ENCODE results near the gene HECTD4. TPM values are rescaled to one million over a fixed set of nuclear protein-coding genes. Genes with fewer than 3 reads are reported as not detected.

HECTD4 gene
- total RNA-seq, 1 experiment from 2014 or later = 24.6 TPM

DNA sequence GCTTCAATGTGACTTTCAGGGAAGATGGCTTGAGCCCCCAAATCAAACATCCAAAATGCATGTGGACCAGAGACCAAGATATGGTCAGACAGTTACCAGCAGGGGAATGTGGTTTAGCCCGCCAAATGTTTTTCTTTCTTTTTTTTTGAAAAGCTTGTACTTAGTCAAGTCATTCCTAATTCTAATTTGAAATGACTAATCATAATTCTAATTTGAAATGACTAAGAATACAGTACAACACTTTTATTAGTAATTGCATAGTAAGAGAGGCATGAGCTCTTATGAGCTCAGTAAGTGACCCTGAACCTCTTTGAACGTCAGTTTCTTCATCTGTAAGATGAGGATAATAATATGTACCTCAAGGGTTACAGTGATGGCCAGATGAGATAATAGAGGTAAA is 72.4 kb downstream of the HECTD4 start:
- Histone ChIP-seq H3K27me3 (ENCODE audit: low read length) (no peaks in the 10 kb centered on the region), H3K36me3 (ENCODE audit: low read depth, low read length) (peaks cover 19% of the 10 kb centered on the region; the same call in 1 of the 2 replicates), H3K9me3 (ENCODE audit: low read length) (no peaks in the 10 kb centered on the region), H4K20me1 (ENCODE audit: low read length) (no peaks in the 10 kb centered on the region), H3K4me3 (ENCODE audit: low read length) (no peak overlapping the region), H3K9ac (ENCODE audit: low read length) (no peak overlapping the region), H3F3A (ENCODE audit: low read length, unreplicated experiment) (no peaks in the 10 kb centered on the region), H3K4me1 (ENCODE audit: insufficient read depth, low read length) (no peaks in the 10 kb centered on the region), H3K79me2 (ENCODE audit: low read length) (no peaks in the 10 kb centered on the region), H3K9me2 (replicated peaks; ENCODE audit: low read length) (no peaks in the 10 kb centered on the region), H3K4me2 (ENCODE audit: low read length) (no peak overlapping the region), H3K27ac (ENCODE audit: low read length) (no peak overlapping the region), H2AFZ (ENCODE audit: low read length) (no peak overlapping the region)
- ATAC-seq = no peak
- POLR2A ChIA-PET (ENCODE audit: unreplicated experiment) = no interaction called here
- TF ChIP-seq EZH2phosphoT487 (IDR thresholded peaks at IDR 0.05; ENCODE audit: borderline replicate concordance, low read length) = no peak
- no peak for TF ChIP-seq EZH2 (IDR thresholded peaks at IDR 0.05; ENCODE audit: low read length, unreplicated experiment)
- TF ChIP-seq, protein P1, sequence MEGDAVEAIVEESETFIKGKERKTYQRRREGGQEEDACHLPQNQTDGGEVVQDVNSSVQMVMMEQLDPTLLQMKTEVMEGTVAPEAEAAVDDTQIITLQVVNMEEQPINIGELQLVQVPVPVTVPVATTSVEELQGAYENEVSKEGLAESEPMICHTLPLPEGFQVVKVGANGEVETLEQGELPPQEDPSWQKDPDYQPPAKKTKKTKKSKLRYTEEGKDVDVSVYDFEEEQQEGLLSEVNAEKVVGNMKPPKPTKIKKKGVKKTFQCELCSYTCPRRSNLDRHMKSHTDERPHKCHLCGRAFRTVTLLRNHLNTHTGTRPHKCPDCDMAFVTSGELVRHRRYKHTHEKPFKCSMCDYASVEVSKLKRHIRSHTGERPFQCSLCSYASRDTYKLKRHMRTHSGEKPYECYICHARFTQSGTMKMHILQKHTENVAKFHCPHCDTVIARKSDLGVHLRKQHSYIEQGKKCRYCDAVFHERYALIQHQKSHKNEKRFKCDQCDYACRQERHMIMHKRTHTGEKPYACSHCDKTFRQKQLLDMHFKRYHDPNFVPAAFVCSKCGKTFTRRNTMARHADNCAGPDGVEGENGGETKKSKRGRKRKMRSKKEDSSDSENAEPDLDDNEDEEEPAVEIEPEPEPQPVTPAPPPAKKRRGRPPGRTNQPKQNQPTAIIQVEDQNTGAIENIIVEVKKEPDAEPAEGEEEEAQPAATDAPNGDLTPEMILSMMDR (conservative IDR thresholded peaks at IDR 0.05; ENCODE audit: low read depth, low read length) = no peak
- no TSS peak for BruUV-seq (replicated peaks)
- CTCF ChIA-PET = interaction anchor here (0.6 kb wide), 1 partner anchor 16 kb away, joined by 4 read pairs; no protein-coding TSS in a partner anchor
- intact Hi-C loops (cut with micrococcal nuclease) = no loop called here
- no peak for DNase-seq

DNA sequence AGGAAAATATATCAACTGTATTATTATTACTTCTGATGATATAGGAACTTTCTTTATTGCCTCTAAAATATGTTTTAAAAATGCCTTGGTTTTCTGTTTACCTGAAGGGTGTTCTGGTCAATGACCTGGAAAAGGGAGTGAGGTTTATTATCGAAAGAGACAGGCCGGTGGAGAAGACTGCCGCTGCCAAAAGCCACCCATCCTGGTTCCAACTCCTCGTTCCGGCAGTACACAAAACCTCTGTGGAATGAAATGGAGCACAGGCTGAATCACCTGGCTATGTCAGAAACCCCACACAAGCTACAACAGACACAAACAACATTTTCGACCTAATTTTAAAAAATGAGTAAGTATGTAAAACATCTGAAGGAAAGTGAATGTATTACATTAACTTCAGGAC is 73.6 kb downstream of the HECTD4 start:
- no peaks in the 10 kb centered on the region for H3K9me3 ChIP-seq (ENCODE audit: low read length)
- ATAC-seq = no peak
- H3K9ac ChIP-seq (ENCODE audit: low read length) = no peak overlapping the region
- DNase-seq = no peak
- H3K27me3 ChIP-seq (ENCODE audit: low read length) = no peaks in the 10 kb centered on the region
- no peaks in the 10 kb centered on the region for H3K9me2 ChIP-seq (replicated peaks; ENCODE audit: low read length)
- no peaks in the 10 kb centered on the region; the same call in 1 of the 2 replicates for H3K4me1 ChIP-seq (ENCODE audit: insufficient read depth, low read length)
- TF ChIP-seq, protein P1 (conservative IDR thresholded peaks at IDR 0.05; ENCODE audit: low read depth, low read length) = no peak
- no peak for TF ChIP-seq EZH2phosphoT487 (IDR thresholded peaks at IDR 0.05; ENCODE audit: borderline replicate concordance, low read length)
- no peak for TF ChIP-seq EZH2 (IDR thresholded peaks at IDR 0.05; ENCODE audit: low read length, unreplicated experiment)
- CTCF ChIA-PET = no interaction called here
- BruUV-seq (replicated peaks) = no TSS peak
- H2AFZ ChIP-seq (ENCODE audit: low read length) = no peak overlapping the region
- no peaks in the 10 kb centered on the region for H4K20me1 ChIP-seq (ENCODE audit: low read length)
- H3K27ac ChIP-seq (ENCODE audit: low read length) = no peak overlapping the region
- H3F3A ChIP-seq (ENCODE audit: low read length, unreplicated experiment) = no peaks in the 10 kb centered on the region
- H3K79me2 ChIP-seq (ENCODE audit: low read length) = no peaks in the 10 kb centered on the region
- H3K4me3 ChIP-seq (ENCODE audit: low read length) = no peak overlapping the region
- POLR2A ChIA-PET (ENCODE audit: unreplicated experiment) = no interaction called here
- peaks cover 9% of the 10 kb centered on the region; the same call in 1 of the 2 replicates for H3K36me3 ChIP-seq (ENCODE audit: low read depth, low read length)
- intact Hi-C loops (cut with micrococcal nuclease) = no loop called here
- no peak overlapping the region for H3K4me2 ChIP-seq (ENCODE audit: low read length)

DNA sequence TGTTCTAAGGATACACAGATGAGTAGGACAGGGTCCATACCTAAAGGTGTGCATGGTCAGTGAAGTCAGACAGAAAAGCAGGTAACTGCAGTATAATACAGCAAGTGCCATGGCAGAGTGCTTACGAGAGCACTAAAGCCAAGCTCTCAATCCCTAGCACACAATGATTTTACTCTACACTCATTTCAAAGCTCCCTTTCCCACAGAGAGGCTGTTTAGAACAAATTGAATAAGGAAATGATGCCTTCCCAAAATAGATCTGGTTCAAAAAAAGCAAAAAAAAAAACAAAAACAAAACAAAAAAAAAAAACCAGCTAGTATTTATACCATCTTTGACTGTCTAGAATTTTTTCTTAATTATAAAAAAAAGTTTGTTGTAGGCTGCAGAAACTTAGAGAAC is 74.1 kb downstream of the HECTD4 start:
- Histone ChIP-seq H3K4me3 (ENCODE audit: low read length) (no peak overlapping the region), H3K27ac (ENCODE audit: low read length) (no peak overlapping the region), H3K27me3 (ENCODE audit: low read length) (no peaks in the 10 kb centered on the region), H3K4me1 (ENCODE audit: insufficient read depth, low read length) (peaks cover 4% of the 10 kb centered on the region), H4K20me1 (ENCODE audit: low read length) (no peaks in the 10 kb centered on the region), H3K4me2 (ENCODE audit: low read length) (no peak overlapping the region), H3K9ac (ENCODE audit: low read length) (no peak overlapping the region), H2AFZ (ENCODE audit: low read length) (no peak overlapping the region), H3K9me3 (ENCODE audit: low read length) (no peaks in the 10 kb centered on the region), H3K36me3 (ENCODE audit: low read depth, low read length) (peaks cover 9% of the 10 kb centered on the region; the same call in 1 of the 2 replicates), H3K9me2 (replicated peaks; ENCODE audit: low read length) (no peaks in the 10 kb centered on the region), H3F3A (ENCODE audit: low read length, unreplicated experiment) (no peaks in the 10 kb centered on the region), H3K79me2 (ENCODE audit: low read length) (no peaks in the 10 kb centered on the region)
- DNase-seq (no peak), ATAC-seq (no peak)
- POLR2A ChIA-PET (ENCODE audit: unreplicated experiment) = no interaction called here
- intact Hi-C loops (cut with micrococcal nuclease) = no loop called here
- BruUV-seq (replicated peaks) = no TSS peak
- TF ChIP-seq EZH2 (IDR thresholded peaks at IDR 0.05; ENCODE audit: low read length, unreplicated experiment) (no peak), EZH2phosphoT487 (IDR thresholded peaks at IDR 0.05; ENCODE audit: borderline replicate concordance, low read length) (no peak)
- TF ChIP-seq, protein P1 (conservative IDR thresholded peaks at IDR 0.05; ENCODE audit: low read depth, low read length) = no peak
- CTCF ChIA-PET = no interaction called here

All from PC-3 (cell line).